H1 (cell line): ENCODE measurements around the gene DCLRE1B. TPM values are rescaled to one million over a fixed set of nuclear protein-coding genes. Genes with fewer than 3 reads are reported as not detected.

Experiments
- CTCF ChIA-PET: fragments of 300-600 bp; sonication (Branson Sonifier 250); formaldehyde crosslinking; loops from one replicate; lab custom pipeline; 2021; ENCODE audit not compliant: partially characterized antibody; lab: Charles Lee
- POLR2A ChIA-PET: fragments of 300-600 bp; sonication (Branson Sonifier 250); formaldehyde crosslinking; loops from one replicate; lab custom pipeline; 2021; ENCODE audit warnings: inconsistent platforms; ENCODE audit not compliant: partially characterized antibody; lab: Charles Lee
- DNase-seq, 2 experiments: peaks; one replicate each; pipeline versions ENCODE4 v3.0.0 to v3.0.0-alpha.2; 2010 to 2022; ENCODE audit warnings: low spot score in 2 of 2, low read depth in 1 of 2, mixed read lengths in 1 of 2
- FAIRE-seq: peaks from 2 replicates; lab custom pipeline; 2011; peaks lifted over from hg19 to GRCh38; lab: Jason Lieb, UNC
- H2AFZ ChIP-seq: 2 replicates; pipeline ENCODE4 v1.8.1; 2012; ENCODE audit warnings: low read length, inconsistent platforms
- H2AK5ac ChIP-seq: 2 replicates; pipeline ENCODE4 v1.6.1; 2013; ENCODE audit warnings: low read depth, low read length
- H2BK120ac ChIP-seq: replicated peaks from 2 replicates; pipeline ENCODE3; 2013; ENCODE audit warnings: low read depth, low read length, inconsistent platforms
- H2BK12ac ChIP-seq: 2 replicates; pipeline ENCODE4 v1.6.1; 2013; ENCODE audit warnings: low read depth, low read length
- H2BK15ac ChIP-seq: 2 replicates; pipeline ENCODE4 v1.6.1; 2013; ENCODE audit warnings: low read length
- H2BK20ac ChIP-seq: 2 replicates; pipeline ENCODE4 v1.6.1; 2013; ENCODE audit warnings: low read length
- H2BK5ac ChIP-seq: 2 replicates; pipeline ENCODE4 v1.6.1; 2013; ENCODE audit warnings: low read depth, low read length
- H3K14ac ChIP-seq: 2 replicates; pipeline ENCODE4 v1.6.1; 2013; ENCODE audit warnings: inconsistent platforms; ENCODE audit not compliant: insufficient read length
- H3K18ac ChIP-seq: 2 replicates; pipeline ENCODE4 v1.6.1; 2013; ENCODE audit warnings: low read length; ENCODE audit errors: extremely low read depth
- H3K23ac ChIP-seq: 2 replicates; pipeline ENCODE4 v1.6.1; 2013; ENCODE audit warnings: inconsistent platforms; ENCODE audit not compliant: insufficient read length
- H3K23me2 ChIP-seq: 2 replicates; pipeline ENCODE4 v1.6.1; 2013; ENCODE audit warnings: low read depth, low read length
- H3K27ac ChIP-seq: 2 replicates; pipeline ENCODE4 v1.6.1; 2011; ENCODE audit warnings: low read depth, low read length, inconsistent platforms
- H3K27me3 ChIP-seq, 4 experiments: replicated peaks in 1 of 4; 1 replicate in 1 of 4; 2 replicates in 3 of 4; pipeline versions ENCODE4 v1.6.1 to v1.8.1; 2011 to 2013; ENCODE audit warnings: low read length in 3 of 4, mild to moderate bottlenecking in 3 of 4, inconsistent platforms in 2 of 4, mixed read lengths in 2 of 4, moderate library complexity in 1 of 4; ENCODE audit not compliant: control insufficient read depth in 3 of 4, insufficient read depth in 3 of 4; ENCODE audit errors: extremely low read depth in 1 of 4
- H3K36me3 ChIP-seq, 4 experiments: 2 replicates each; pipeline versions ENCODE4 v1.6.1 to v1.8.1; 2011 to 2013; ENCODE audit warnings: mild to moderate bottlenecking in 4 of 4, low read length in 3 of 4, moderate library complexity in 2 of 4, control low read depth in 1 of 4, inconsistent platforms in 1 of 4; ENCODE audit not compliant: insufficient read depth in 4 of 4, control insufficient read depth in 2 of 4
- H3K4ac ChIP-seq: replicated peaks from 2 replicates; pipeline ENCODE3; 2013; ENCODE audit warnings: low read length, low read depth, mixed read lengths, inconsistent platforms; ENCODE audit not compliant: insufficient read length
- H3K4me1 ChIP-seq, 4 experiments: replicated peaks in 1 of 4; 1 replicate in 1 of 4; 2 replicates in 3 of 4; pipeline versions ENCODE4 v1.6.1 to v1.8.1; 2011 to 2013; ENCODE audit warnings: low read length in 3 of 4, inconsistent platforms in 2 of 4, mixed read lengths in 1 of 4; ENCODE audit not compliant: insufficient read depth in 4 of 4, control insufficient read depth in 3 of 4
- H3K4me2 ChIP-seq, 2 experiments: 2 replicates each; pipeline versions ENCODE4 v1.6.1 to v1.8.1; 2011 to 2013; ENCODE audit warnings: low read depth in 2 of 2, low read length in 2 of 2, control low read depth in 1 of 2, inconsistent platforms in 1 of 2, mild to moderate bottlenecking in 1 of 2; ENCODE audit not compliant: insufficient read depth in 1 of 2
- H3K4me3 ChIP-seq, 4 experiments: fragments of 200-600, 300-600 bp in 1 of 4; sonication (generic), shearing (Covaris generic), sonication (Bioruptor Twin) in 1 of 4; 2 replicates each; pipeline versions ENCODE4 v1.5.1 to v1.8.1; 2011 to 2016; ENCODE audit warnings: low read length in 4 of 4, low read depth in 3 of 4, control low read depth in 2 of 4, inconsistent platforms in 2 of 4, mild to moderate bottlenecking in 2 of 4, mixed read lengths in 1 of 4, moderate library complexity in 1 of 4; ENCODE audit not compliant: insufficient read depth in 2 of 4; ENCODE audit errors: extremely low read depth in 1 of 4
- H3K56ac ChIP-seq: replicated peaks from 2 replicates; pipeline ENCODE3; 2013; ENCODE audit warnings: low read depth, mild to moderate bottlenecking, mixed read lengths, low read length, inconsistent platforms; ENCODE audit not compliant: insufficient read length
- H3K79me1 ChIP-seq: 2 replicates; pipeline ENCODE4 v1.6.1; 2013; ENCODE audit warnings: low read depth, low read length, control low read depth
- H3K79me2 ChIP-seq, 2 experiments: 2 replicates each; pipeline versions ENCODE4 v1.6.1 to v1.8.1; 2012 to 2013; ENCODE audit warnings: low read length in 2 of 2, mild to moderate bottlenecking in 2 of 2, inconsistent platforms in 1 of 2; ENCODE audit not compliant: insufficient read depth in 2 of 2, control insufficient read depth in 1 of 2
- H3K9ac ChIP-seq, 4 experiments: replicated peaks in 1 of 4; 1 replicate in 1 of 4; 2 replicates in 3 of 4; pipeline versions ENCODE4 v1.6.1 to v1.8.1; 2011 to 2013; ENCODE audit warnings: low read depth in 3 of 4, low read length in 3 of 4, control low read depth in 2 of 4, mild to moderate bottlenecking in 2 of 4, moderate library complexity in 2 of 4, inconsistent platforms in 1 of 4; ENCODE audit errors: extremely low read depth in 1 of 4
- H3K9me3 ChIP-seq, 2 experiments: 2 replicates each; pipeline versions ENCODE4 v1.6.1 to v1.8.1; 2012 to 2013; ENCODE audit warnings: mild to moderate bottlenecking in 2 of 2, moderate library complexity in 2 of 2, control low read depth in 1 of 2, inconsistent platforms in 1 of 2, low read depth in 1 of 2, low read length in 1 of 2, mixed read lengths in 1 of 2; ENCODE audit not compliant: insufficient read depth in 2 of 2
- H4K20me1 ChIP-seq, 2 experiments: replicated peaks in 1 of 2; 2 replicates each; pipeline versions ENCODE3 to v1.8.1; 2011 to 2013; ENCODE audit warnings: inconsistent platforms in 2 of 2, low read length in 2 of 2, mild to moderate bottlenecking in 1 of 2; ENCODE audit not compliant: insufficient read depth in 2 of 2, control insufficient read depth in 1 of 2
- H4K5ac ChIP-seq: 2 replicates; pipeline ENCODE4 v1.6.1; 2013; ENCODE audit warnings: low read length, low read depth, mixed read lengths, inconsistent platforms; ENCODE audit not compliant: insufficient read length
- H4K8ac ChIP-seq: 2 replicates; pipeline ENCODE4 v1.8.0; 2013; ENCODE audit warnings: mild to moderate bottlenecking, moderate library complexity, low read length, inconsistent platforms; ENCODE audit not compliant: insufficient read depth; ENCODE audit errors: extremely low read depth
- H4K91ac ChIP-seq: replicated peaks from 2 replicates; pipeline ENCODE3; 2013; ENCODE audit warnings: low read length, mixed read lengths, inconsistent platforms; ENCODE audit not compliant: insufficient read length
- BRCA1 ChIP-seq: IDR thresholded peaks from 2 replicates; pipeline ENCODE4 v1.6.1; 2012; ENCODE audit warnings: low read depth, low read length, improper control_type of control experiment
- CBX5 ChIP-seq: fragments of 300-800, 300-1000 bp; sonication (generic); IDR thresholded peaks from 2 replicates; pipeline ENCODE4 v1.7.1; 2016; ENCODE audit warnings: antibody characterized with exemption, low read length, low read depth
- CEBPB ChIP-seq: IDR thresholded peaks from 2 replicates; pipeline ENCODE4 v1.6.1; 2012; ENCODE audit warnings: low read depth, low read length
- CHD1 ChIP-seq: IDR thresholded peaks from 2 replicates; pipeline ENCODE4 v1.6.1; 2012; ENCODE audit warnings: low read depth, low read length, improper control_type of control experiment
- CHD2 ChIP-seq: IDR thresholded peaks from 2 replicates; pipeline ENCODE4 v1.6.1; 2012; ENCODE audit warnings: low read length, improper control_type of control experiment
- CREB1 ChIP-seq: IDR thresholded peaks from 2 replicates; pipeline ENCODE4 v1.6.1; 2012; ENCODE audit warnings: inconsistent platforms
- EP300 ChIP-seq, 2 experiments: IDR thresholded peaks; 1 replicate in 1 of 2; 2 replicates in 1 of 2; pipeline ENCODE4 v1.6.1; 2011 to 2012; ENCODE audit warnings: low read depth in 2 of 2, low read length in 2 of 2, mild to moderate bottlenecking in 2 of 2, borderline replicate concordance in 1 of 2, inconsistent platforms in 1 of 2, moderate library complexity in 1 of 2
- MAFK ChIP-seq: IDR thresholded peaks from 2 replicates; pipeline ENCODE4 v1.6.1; 2012; ENCODE audit warnings: low read depth, mild to moderate bottlenecking, improper control_type of control experiment, low read length
- NANOG ChIP-seq: IDR thresholded peaks from 2 replicates; pipeline ENCODE4 v1.6.1; 2011; ENCODE audit warnings: low read length, low read depth, mild to moderate bottlenecking, inconsistent platforms; ENCODE audit not compliant: insufficient read depth, poor library complexity, severe bottlenecking
- RAD21 ChIP-seq, 2 experiments: IDR thresholded peaks in 1 of 2; conservative IDR thresholded peaks in 1 of 2; 2 replicates each; pipeline ENCODE4 v1.6.1; 2011; ENCODE audit warnings: low read depth in 2 of 2, low read length in 2 of 2, improper control_type of control experiment in 1 of 2, inconsistent platforms in 1 of 2, mild to moderate bottlenecking in 1 of 2, moderate library complexity in 1 of 2
- RNF2 ChIP-seq: fragments of 200-900, 300-1000 bp; sonication (generic); IDR thresholded peaks from 2 replicates; pipeline ENCODE4 v1.7.1; 2016; ENCODE audit warnings: borderline replicate concordance, low read depth, mild to moderate bottlenecking, antibody characterized with exemption, low read length; ENCODE audit not compliant: poor library complexity, severe bottlenecking; ENCODE audit errors: missing control alignments
- SIRT6 ChIP-seq: IDR thresholded peaks from one replicate; pipeline ENCODE4 v1.7.1; 2012; ENCODE audit warnings: low read length, inconsistent platforms
- WGBS, 2 experiments: shearing (Covaris generic) in 1 of 2; methylation state at CpG; one replicate each; pipeline versions ENCODE4 v1.1.6 to v1.1.7; 2013 to 2015; ENCODE audit warnings: low lambda C conversion rate in 2 of 2, mixed read lengths in 2 of 2, inconsistent platforms in 1 of 2, low coverage in 1 of 2, missing lambda C conversion rate in 1 of 2; ENCODE audit not compliant: insufficient replicate concordance in 2 of 2, insufficient coverage in 1 of 2, insufficient read length in 1 of 2; ENCODE audit errors: extremely low coverage in 1 of 2, missing lambda C conversion rate in 1 of 2; 5-methylcytosine and 5-hydroxymethylcytosine counted together
- polyA plus RNA-seq, 7 experiments: library from polyadenylated mRNA; depleted of rRNA in 3 of 7; stranded (reverse) in 5 of 7; unstranded in 2 of 7; fragments of >200 nt in 5 of 7; fragments of 200-250 nt in 2 of 7; gene quantifications; 1 replicate in 5 of 7; 2 replicates in 1 of 7; 4 replicates in 1 of 7; pipeline versions ENCODE4 v1.2.1 to v1.2.3, GENCODE V29; 2011 to 2013; ENCODE audit warnings: missing spikeins in 2 of 7, mixed read lengths in 2 of 7
- total RNA-seq: library from RNA; stranded (reverse); fragmentation: NEBNext Ultra II Directional; extraction: Animal tissue kit (Norgen Biotek cat#: 25700); gene quantifications from 2 replicates; pipeline ENCODE4 v1.2.1, GENCODE V29; 2021
- TF ChIP-seq, protein P1 (sequence below): IDR thresholded peaks from 2 replicates; pipeline ENCODE4 v1.6.1; 2012; ENCODE audit warnings: low read length, inconsistent platforms

Gene DCLRE1B
- total and polyA plus RNA-seq, 2 of the 8 experiments (the other 6 are each of a cell fraction or from before 2014, with no cell fraction given) = 5.5 to 11.0 TPM

DNA sequence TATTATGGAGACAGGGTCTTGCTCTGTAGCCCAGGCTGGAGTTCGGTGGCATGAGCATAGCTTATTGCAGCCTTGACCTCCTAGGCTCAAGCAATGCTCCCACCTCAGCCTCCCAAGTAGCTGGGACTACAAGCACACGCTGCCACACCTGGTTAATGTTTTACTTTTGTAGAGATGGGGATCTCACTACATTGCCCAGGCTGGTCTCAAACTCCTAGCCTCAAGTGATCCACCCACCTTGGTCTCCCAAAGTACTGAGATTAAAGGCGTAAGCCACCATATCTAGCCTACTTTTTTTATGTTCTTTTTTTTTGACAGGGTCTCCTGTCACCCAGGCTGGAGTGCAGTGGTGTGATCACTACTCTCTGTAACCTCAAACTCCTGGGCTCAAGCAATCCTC is 11.9 kb upstream of the DCLRE1B start:
- H3K9ac ChIP-seq = no peak overlapping the region
- H2BK12ac ChIP-seq = no peak overlapping the region
- no peak overlapping the region for H3K18ac ChIP-seq
- H3K23ac ChIP-seq = no peak overlapping the region
- H2BK15ac ChIP-seq = no peak overlapping the region
- H2AK5ac ChIP-seq = no peak overlapping the region
- H4K8ac ChIP-seq = no peak overlapping the region
- no peak overlapping the region for H3K4me2 ChIP-seq
- ChIA-PET POLR2A (interaction anchor here (0.7 to 1.2 kb wide), 2 partner anchors 9 to 18 kb away, joined by 3 read pairs; no protein-coding TSS in a partner anchor), CTCF (no interaction called here)
- no peak overlapping the region for H3K4ac ChIP-seq
- H2BK5ac ChIP-seq = no peak overlapping the region
- no peak overlapping the region for H3K27ac ChIP-seq
- H3K79me1 ChIP-seq = no peaks in the 10 kb centered on the region
- no peak overlapping the region for H2AFZ ChIP-seq
- H4K91ac ChIP-seq = no peak overlapping the region
- no peak overlapping the region for H3K14ac ChIP-seq
- 87% methylated on average over 3 of the region's 3 CpGs; no CpG with 5 or more reads in 1 of the 2 experiments for WGBS, 2 experiments
- no peak overlapping the region for H2BK20ac ChIP-seq
- DNase-seq = no peak
- no peak for FAIRE-seq
- H3K36me3 ChIP-seq = peaks cover 0 to 5% (median 2%) of the 10 kb centered on the region in 4 experiments; a peak in 3 of 8 replicates
- no peaks in the 10 kb centered on the region for H3K79me2 ChIP-seq
- no peak overlapping the region for H2BK120ac ChIP-seq
- no peaks in the 10 kb centered on the region for H3K23me2 ChIP-seq
- H4K5ac ChIP-seq = no peak overlapping the region
- no peaks in the 10 kb centered on the region for H3K4me1 ChIP-seq
- H4K20me1 ChIP-seq = no peaks in the 10 kb centered on the region
- H3K27me3 ChIP-seq = no peaks in the 10 kb centered on the region
- no peak overlapping the region for H3K4me3 ChIP-seq
- no peaks in the 10 kb centered on the region for H3K9me3 ChIP-seq
- H3K56ac ChIP-seq = no peak overlapping the region
- TF ChIP-seq RNF2 (no peak), EP300 (IDR thresholded peaks at IDR 0.05; ENCODE audit: borderline replicate concordance in 1 of 2, low read depth in 2 of 2, low read length in 2 of 2) (no peak), CBX5 (no peak), BRCA1 (no peak), CHD1 (no peak), NANOG (no peak), CEBPB (no peak), SIRT6 (no peak), RAD21 (IDR thresholded peaks at IDR 0.05 in 1 of 2, conservative IDR thresholded peaks at IDR 0.05 in 1 of 2; ENCODE audit: low read depth in 2 of 2, low read length in 2 of 2) (no peak), MAFK (no peak), CREB1 (no peak), CHD2 (no peak)
- TF ChIP-seq, protein P1, sequence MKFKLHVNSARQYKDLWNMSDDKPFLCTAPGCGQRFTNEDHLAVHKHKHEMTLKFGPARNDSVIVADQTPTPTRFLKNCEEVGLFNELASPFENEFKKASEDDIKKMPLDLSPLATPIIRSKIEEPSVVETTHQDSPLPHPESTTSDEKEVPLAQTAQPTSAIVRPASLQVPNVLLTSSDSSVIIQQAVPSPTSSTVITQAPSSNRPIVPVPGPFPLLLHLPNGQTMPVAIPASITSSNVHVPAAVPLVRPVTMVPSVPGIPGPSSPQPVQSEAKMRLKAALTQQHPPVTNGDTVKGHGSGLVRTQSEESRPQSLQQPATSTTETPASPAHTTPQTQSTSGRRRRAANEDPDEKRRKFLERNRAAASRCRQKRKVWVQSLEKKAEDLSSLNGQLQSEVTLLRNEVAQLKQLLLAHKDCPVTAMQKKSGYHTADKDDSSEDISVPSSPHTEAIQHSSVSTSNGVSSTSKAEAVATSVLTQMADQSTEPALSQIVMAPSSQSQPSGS = no peak
